Smooth muscle cell (in vitro differentiated cells): ENCODE data around the gene HSPA1B. TPM values are rescaled to one million over a fixed set of nuclear protein-coding genes. Genes with fewer than 3 reads are reported as not detected.
"Not testable (repeated sequence)": the region's sequence is repeated elsewhere in the genome, so short reads cannot be mapped to it uniquely, and the experiment has no call there.

Source experiments
- DNase-seq: peaks from one replicate; lab custom pipeline; 2025; ENCODE audit not compliant: unreplicated experiment; lab: John Stamatoyannopoulos, UW
- H2AFZ ChIP-seq: fragments of 200-600 bp; sonication (generic); 2 replicates; pipeline ENCODE4 v1.6.0; 2016; ENCODE audit warnings: antibody characterized with exemption, low read depth, mild to moderate bottlenecking
- H3F3A ChIP-seq: fragments of 200-600 bp; sonication (generic); 2 replicates; pipeline ENCODE4 v1.6.0; 2017; ENCODE audit warnings: antibody characterized with exemption, low read depth
- H3K27ac ChIP-seq: fragments of 200-600 bp; sonication (generic); 2 replicates; pipeline ENCODE4 v1.5.1; 2016; ENCODE audit warnings: low read depth, mild to moderate bottlenecking
- H3K27me3 ChIP-seq: fragments of 200-600 bp; sonication (generic); 2 replicates; pipeline ENCODE4 v1.6.1; 2016; ENCODE audit warnings: low read depth, mild to moderate bottlenecking
- H3K36me3 ChIP-seq: fragments of 200-600 bp; sonication (generic); 2 replicates; pipeline ENCODE4 v1.5.1; 2016; ENCODE audit warnings: low read depth
- H3K4me1 ChIP-seq: fragments of 200-600 bp; sonication (generic); 2 replicates; pipeline ENCODE4 v1.5.1; 2016; ENCODE audit warnings: low read depth
- H3K4me2 ChIP-seq: fragments of 200-600 bp; sonication (generic); 2 replicates; pipeline ENCODE4 v1.6.0; 2016; ENCODE audit warnings: mild to moderate bottlenecking
- H3K4me3 ChIP-seq: fragments of 200-600 bp; sonication (generic); 2 replicates; pipeline ENCODE4 v1.5.1; 2016; ENCODE audit warnings: mild to moderate bottlenecking
- H3K79me2 ChIP-seq: fragments of 200-600 bp; sonication (generic); 2 replicates; pipeline ENCODE4 v1.6.0; 2016; ENCODE audit warnings: low read depth, mild to moderate bottlenecking
- H3K9ac ChIP-seq: fragments of 200-600 bp; sonication (generic); 2 replicates; pipeline ENCODE4 v1.6.0; 2016; ENCODE audit warnings: low read depth
- H3K9me3 ChIP-seq: fragments of 200-600 bp; sonication (generic); replicated peaks from 2 replicates; pipeline ENCODE4 v1.5.1; 2016; ENCODE audit warnings: low read depth
- H4K20me1 ChIP-seq: fragments of 200-600 bp; sonication (generic); 2 replicates; pipeline ENCODE4 v1.6.0; 2016; ENCODE audit warnings: low read depth
- WGBS: methylation state at CpG from one replicate; pipeline ENCODE4 v1.1.7; 2016; ENCODE audit warnings: low lambda C conversion rate; 5-methylcytosine and 5-hydroxymethylcytosine counted together
- polyA plus RNA-seq: library from polyadenylated mRNA; unstranded; fragments of >200 nt; fragmentation: Nextera tagmentation; extraction: Ambion mirVana; gene quantifications from 2 replicates; pipeline ENCODE4 v1.2.1, GENCODE V29; 2016
- total RNA-seq: library from RNA; depleted of rRNA; stranded (reverse); fragments of >200 nt; gene quantifications from 2 replicates; pipeline ENCODE4 v1.2.3, GENCODE V29; 2014
- TF ChIP-seq, protein P1 (sequence below): fragments of 200-600 bp; sonication (generic); IDR thresholded peaks from 2 replicates; pipeline ENCODE4 v1.5.1; 2017; ENCODE audit warnings: borderline replicate concordance, mild to moderate bottlenecking, antibody characterized with exemption; ENCODE audit not compliant: insufficient read depth, poor library complexity, severe bottlenecking

The HSPA1B gene
- total and polyA plus RNA-seq, 2 experiments from 2014 or later = 30.7 to 43.1 TPM

DNA sequence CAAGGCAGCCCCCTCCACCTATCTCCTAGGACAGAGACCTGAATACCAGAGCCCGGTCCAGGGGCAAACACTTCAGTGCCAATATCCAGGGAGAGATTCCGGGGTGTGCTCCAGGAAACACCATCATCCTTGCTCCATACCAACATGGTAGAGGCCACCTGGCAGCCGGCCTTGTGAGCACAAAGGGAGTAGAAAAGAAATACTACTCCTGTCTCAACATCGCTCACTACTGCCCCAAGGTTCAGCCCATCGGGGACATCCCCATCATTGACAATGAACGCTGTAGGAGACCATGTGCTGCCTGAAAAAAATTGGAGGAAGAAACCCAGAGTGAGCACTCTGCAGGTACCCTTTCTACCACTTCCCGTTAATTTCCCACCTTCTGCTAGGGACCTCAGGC, 33.6 kb downstream of the HSPA1B start:
- H3K9me3 ChIP-seq = no peaks in the 10 kb centered on the region
- no peak overlapping the region for H2AFZ ChIP-seq
- H3K4me2 ChIP-seq = no peak overlapping the region
- peaks cover 11% of the 10 kb centered on the region for H3K4me1 ChIP-seq
- peaks cover 10% of the 10 kb centered on the region for H3K79me2 ChIP-seq
- DNase-seq = no peak
- H3K9ac ChIP-seq = no peak overlapping the region
- WGBS = 98% methylated on average over 7 of the region's 7 CpGs
- H4K20me1 ChIP-seq = no peaks in the 10 kb centered on the region
- H3K27ac ChIP-seq = no peak overlapping the region
- no peaks in the 10 kb centered on the region for H3K27me3 ChIP-seq
- peaks cover 3% of the 10 kb centered on the region for H3K36me3 ChIP-seq
- H3K4me3 ChIP-seq = peak overlapping the region; percentile 80
- TF ChIP-seq, protein P1, sequence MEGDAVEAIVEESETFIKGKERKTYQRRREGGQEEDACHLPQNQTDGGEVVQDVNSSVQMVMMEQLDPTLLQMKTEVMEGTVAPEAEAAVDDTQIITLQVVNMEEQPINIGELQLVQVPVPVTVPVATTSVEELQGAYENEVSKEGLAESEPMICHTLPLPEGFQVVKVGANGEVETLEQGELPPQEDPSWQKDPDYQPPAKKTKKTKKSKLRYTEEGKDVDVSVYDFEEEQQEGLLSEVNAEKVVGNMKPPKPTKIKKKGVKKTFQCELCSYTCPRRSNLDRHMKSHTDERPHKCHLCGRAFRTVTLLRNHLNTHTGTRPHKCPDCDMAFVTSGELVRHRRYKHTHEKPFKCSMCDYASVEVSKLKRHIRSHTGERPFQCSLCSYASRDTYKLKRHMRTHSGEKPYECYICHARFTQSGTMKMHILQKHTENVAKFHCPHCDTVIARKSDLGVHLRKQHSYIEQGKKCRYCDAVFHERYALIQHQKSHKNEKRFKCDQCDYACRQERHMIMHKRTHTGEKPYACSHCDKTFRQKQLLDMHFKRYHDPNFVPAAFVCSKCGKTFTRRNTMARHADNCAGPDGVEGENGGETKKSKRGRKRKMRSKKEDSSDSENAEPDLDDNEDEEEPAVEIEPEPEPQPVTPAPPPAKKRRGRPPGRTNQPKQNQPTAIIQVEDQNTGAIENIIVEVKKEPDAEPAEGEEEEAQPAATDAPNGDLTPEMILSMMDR = no peak
- no peaks in the 10 kb centered on the region for H3F3A ChIP-seq

DNA sequence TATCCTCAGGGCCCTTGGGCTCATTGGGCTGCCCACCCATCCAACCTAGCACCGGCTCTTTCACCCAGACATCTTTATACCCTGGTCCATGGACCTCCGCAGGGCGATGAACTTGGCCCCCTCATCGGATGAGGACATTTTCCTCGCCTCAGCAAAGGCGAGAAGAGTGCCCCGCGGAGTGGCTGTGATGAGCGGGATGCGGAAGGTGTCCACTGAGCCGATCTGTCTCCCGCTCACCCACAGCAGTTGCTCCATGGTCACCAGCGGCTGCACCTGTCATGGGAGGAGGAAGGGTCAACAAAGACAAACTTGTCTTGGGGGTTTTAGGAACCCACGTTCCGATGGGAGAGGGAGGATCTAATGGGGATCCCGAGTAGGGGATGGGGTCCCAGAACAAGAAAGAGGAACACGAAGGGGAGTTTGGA, 34.4 kb downstream of the HSPA1B start:
- no peaks in the 10 kb centered on the region for H3F3A ChIP-seq
- peaks cover 3% of the 10 kb centered on the region for H3K36me3 ChIP-seq
- H3K4me3 ChIP-seq = peak overlapping the region; percentile 80
- H3K4me1 ChIP-seq = peaks cover 11% of the 10 kb centered on the region
- TF ChIP-seq, protein P1 = no peak
- peak overlapping the region; percentile 91 for H3K9ac ChIP-seq
- no peaks in the 10 kb centered on the region for H4K20me1 ChIP-seq
- WGBS = 53% methylated on average over 17 of the region's 17 CpGs
- no peaks in the 10 kb centered on the region for H3K27me3 ChIP-seq
- no peak overlapping the region for H3K27ac ChIP-seq
- H2AFZ ChIP-seq = no peak overlapping the region
- H3K79me2 ChIP-seq = peaks cover 10% of the 10 kb centered on the region
- DNase-seq = no peak
- H3K4me2 ChIP-seq = peak overlapping the region; percentile 90
- no peaks in the 10 kb centered on the region for H3K9me3 ChIP-seq

DNA sequence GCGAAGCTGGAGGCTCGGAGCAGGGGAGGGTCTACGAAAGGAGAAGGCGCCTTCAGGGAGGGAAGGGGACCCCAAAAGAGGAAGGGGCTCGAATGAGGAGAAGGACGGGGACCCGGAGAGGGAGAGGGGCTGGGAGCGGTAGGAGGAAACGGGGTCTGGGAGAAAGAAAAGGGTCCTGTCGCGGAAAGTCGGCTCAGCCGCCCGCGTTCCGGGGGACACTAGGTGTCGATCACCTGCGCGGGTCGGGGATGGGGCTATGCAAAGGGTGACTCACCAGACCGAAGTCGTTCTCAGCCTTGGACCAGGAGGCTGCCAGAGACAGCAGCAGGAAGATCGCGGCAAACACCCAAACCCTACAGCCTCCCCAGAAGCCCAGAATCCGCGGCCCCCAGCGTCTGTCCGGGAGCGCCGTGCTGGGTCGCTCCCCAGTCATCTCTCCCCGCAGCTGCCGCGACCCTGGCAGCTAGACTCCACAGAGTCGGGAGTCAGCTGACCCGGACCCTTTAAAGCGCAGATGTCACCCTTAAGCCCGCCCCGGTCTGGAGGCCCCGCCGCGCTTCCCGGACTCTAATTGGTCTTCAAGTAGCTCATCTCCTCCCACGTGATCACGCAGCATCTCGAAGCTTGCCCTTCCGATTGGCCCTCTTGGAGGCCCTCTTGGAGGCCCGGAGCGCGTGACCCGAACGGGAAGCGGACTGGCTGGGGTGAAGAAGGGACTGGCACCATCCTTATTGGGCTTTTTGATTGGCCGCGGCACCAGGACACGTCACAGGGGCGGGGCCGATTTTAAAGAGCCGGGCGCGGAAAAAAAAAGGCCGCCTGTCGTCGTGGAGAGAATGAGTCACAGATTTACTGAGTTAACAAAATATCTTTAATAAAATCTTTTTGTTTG, 35.1 kb downstream of the HSPA1B start, which contains the start of gene NEU1:
Gene NEU1, minus strand, starts transcription at position 478 of the 892 bp plus-strand sequence. Its CDS starts 45 bp downstream, at position 433.
- Histone ChIP-seq H3K27ac (peak within 1 kb of the TSS; percentile 92), H3K36me3 (peaks cover 3% of the 10 kb centered on the region), H3K9ac (peak within 1 kb of the TSS; percentile 91), H3K4me3 (peak within 1 kb of the TSS; percentile 80), H3K4me2 (peak within 1 kb of the TSS; percentile 90), H3K27me3 (no peaks in the 10 kb centered on the region), H4K20me1 (no peaks in the 10 kb centered on the region), H3F3A (no peaks in the 10 kb centered on the region), H3K79me2 (peaks cover 10% of the 10 kb centered on the region), H2AFZ (peak within 1 kb of the TSS; percentile 87), H3K4me1 (peaks cover 11% of the 10 kb centered on the region), H3K9me3 (no peaks in the 10 kb centered on the region)
- DNase-seq = peak; percentile 96
- TF ChIP-seq, protein P1 = no peak
- WGBS = 1% methylated on average over 63 of the region's 64 CpGs

DNA sequence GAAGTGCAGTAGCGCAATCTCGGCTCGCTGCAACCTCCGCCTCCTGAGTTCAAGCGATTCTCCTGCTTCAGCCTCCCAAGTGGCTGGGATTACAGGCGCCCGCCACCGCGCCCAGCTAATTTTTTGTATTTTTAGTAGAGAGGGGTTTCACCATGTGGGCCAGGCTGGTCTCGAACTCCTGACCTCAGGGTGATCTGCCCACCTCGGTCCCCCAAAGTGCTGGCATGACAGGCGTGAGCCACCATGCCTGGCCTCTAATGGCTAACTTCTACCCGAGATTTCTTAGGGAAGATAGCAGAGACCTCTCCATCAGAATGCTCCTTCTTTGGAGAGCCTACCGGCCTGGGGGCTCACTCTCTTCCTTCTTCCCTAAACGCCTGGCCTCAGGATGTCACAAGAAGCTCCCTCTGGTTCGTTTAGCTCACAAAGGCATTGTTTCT, 36.6 kb downstream of the HSPA1B start:
- H3K36me3 ChIP-seq, DNase-seq, H3K27me3 ChIP-seq, H3K9me3 ChIP-seq, H3F3A ChIP-seq, H4K20me1 ChIP-seq: not testable (repeated sequence)
- peak overlapping the region; percentile 87 for H2AFZ ChIP-seq
- H3K9ac ChIP-seq = peak overlapping the region; percentile 80
- H3K4me3 ChIP-seq = peak overlapping the region; percentile 68
- H3K4me1 ChIP-seq = peaks cover 11% of the 10 kb centered on the region
- peak overlapping the region; percentile 92 for H3K27ac ChIP-seq
- peak overlapping the region; percentile 86 for H3K4me2 ChIP-seq
- 41% methylated on average over 9 of the region's 16 CpGs for WGBS
- H3K79me2 ChIP-seq = peaks cover 10% of the 10 kb centered on the region
